Neural cell (in vitro differentiated cells): ENCODE data around the gene OR1M1. TPM values are rescaled to one million over a fixed set of nuclear protein-coding genes. Genes with fewer than 3 reads are reported as not detected.

Source experiments
- H2AFZ ChIP-seq: fragments of 200-600, 300-800 bp; sonication (generic), shearing (Covaris generic); 2 replicates; pipeline ENCODE4 v1.6.0; 2014; ENCODE audit warnings: low read depth, mild to moderate bottlenecking, antibody characterized with exemption, low read length, moderate library complexity
- H3F3A ChIP-seq: fragments of 200-600 bp; shearing (Covaris generic); 2 replicates; pipeline ENCODE4 v1.6.1; 2016; ENCODE audit warnings: mild to moderate bottlenecking, moderate library complexity, mixed read lengths, antibody characterized with exemption, low read length; ENCODE audit not compliant: insufficient read depth, poor library complexity, severe bottlenecking
- H3K27ac ChIP-seq: fragments of 200-600, 300-800 bp; sonication (generic), shearing (Covaris generic); 2 replicates; pipeline ENCODE4 v1.5.1; 2014; ENCODE audit warnings: mild to moderate bottlenecking, low read length, moderate library complexity
- H3K27me3 ChIP-seq: fragments of 300-800, 200-600 bp; sonication (generic), shearing (Covaris generic); 2 replicates; pipeline ENCODE4 v1.6.0; 2014; ENCODE audit warnings: mild to moderate bottlenecking, low read depth, low read length, moderate library complexity; ENCODE audit not compliant: insufficient read depth
- H3K36me3 ChIP-seq: fragments of 300-800, 200-600 bp; sonication (generic), shearing (Covaris generic); 2 replicates; pipeline ENCODE4 v1.5.1; 2014; ENCODE audit warnings: mild to moderate bottlenecking, antibody characterized with exemption, low read length, moderate library complexity; ENCODE audit not compliant: insufficient read depth
- H3K4me2 ChIP-seq: fragments of 300-800, 200-600 bp; sonication (generic), shearing (Covaris generic); 2 replicates; pipeline ENCODE4 v1.6.0; 2014; ENCODE audit warnings: mild to moderate bottlenecking, low read length
- H3K4me3 ChIP-seq: fragments of 300-800, 200-600 bp; sonication (generic), shearing (Covaris generic); 2 replicates; pipeline ENCODE4 v1.5.1; 2014; ENCODE audit warnings: mild to moderate bottlenecking, low read length, moderate library complexity
- H3K79me2 ChIP-seq: fragments of 200-600 bp; shearing (Covaris generic); replicated peaks from 2 replicates; pipeline ENCODE4 v1.6.0; 2014; ENCODE audit warnings: mild to moderate bottlenecking, low read length, moderate library complexity; ENCODE audit not compliant: insufficient read depth
- H3K9ac ChIP-seq: fragments of 300-800, 200-600 bp; sonication (generic), shearing (Covaris generic); 2 replicates; pipeline ENCODE4 v1.6.1; 2016; ENCODE audit warnings: mild to moderate bottlenecking, low read length, mixed read lengths
- H3K9me2 ChIP-seq: fragments of 200-600 bp; shearing (Covaris generic); 2 replicates; pipeline ENCODE4 v1.6.1; 2016; ENCODE audit warnings: mild to moderate bottlenecking, low read length, mixed read lengths; ENCODE audit not compliant: insufficient read depth
- H3K9me3 ChIP-seq: fragments of 200-600, 300-800 bp; sonication (generic), shearing (Covaris generic); 2 replicates; pipeline ENCODE4 v1.6.1; 2016; ENCODE audit warnings: mild to moderate bottlenecking, mixed run types, low read length, moderate library complexity, mixed read lengths
- H4K20me1 ChIP-seq: fragments of 200-600 bp; shearing (Covaris generic); 2 replicates; pipeline ENCODE4 v1.6.1; 2016; ENCODE audit warnings: mild to moderate bottlenecking, mixed run types; ENCODE audit not compliant: insufficient read depth
- EP300 ChIP-seq: fragments of 450-650 bp; conservative IDR thresholded peaks from 2 replicates; pipeline ENCODE4 v1.6.1; 2014; ENCODE audit warnings: antibody characterized with exemption, mild to moderate bottlenecking, moderate library complexity; ENCODE audit not compliant: poor library complexity, severe bottlenecking
- EZH2 ChIP-seq: fragments of 200-600, 300-800 bp; shearing (Covaris generic), sonication (generic); IDR thresholded peaks from 2 replicates; pipeline ENCODE4 v1.6.1; 2014; ENCODE audit warnings: antibody characterized with exemption, low read length, borderline replicate concordance, mild to moderate bottlenecking; ENCODE audit not compliant: insufficient read depth, poor library complexity, severe bottlenecking
- MXI1 ChIP-seq: fragments of 450-650 bp; conservative IDR thresholded peaks from 2 replicates; pipeline ENCODE4 v1.6.1; 2014; ENCODE audit warnings: antibody characterized with exemption, mild to moderate bottlenecking; ENCODE audit not compliant: poor library complexity, severe bottlenecking
- POLR2AphosphoS5 ChIP-seq: IDR thresholded peaks from 2 replicates; pipeline ENCODE4 v1.6.1; 2012
- RAD21 ChIP-seq: fragments of 450-650 bp; conservative IDR thresholded peaks from 2 replicates; pipeline ENCODE4 v1.6.1; 2014; ENCODE audit warnings: antibody characterized with exemption, mild to moderate bottlenecking, moderate library complexity
- SMC3 ChIP-seq: fragments of 450-650 bp; conservative IDR thresholded peaks from 2 replicates; pipeline ENCODE4 v1.6.1; 2014; ENCODE audit warnings: antibody characterized with exemption, mild to moderate bottlenecking, moderate library complexity; ENCODE audit not compliant: poor library complexity
- TAF1 ChIP-seq: IDR thresholded peaks from 2 replicates; pipeline ENCODE4 v1.6.1; 2012; ENCODE audit warnings: low read depth
- polyA plus RNA-seq: library from polyadenylated mRNA; depleted of rRNA; stranded (reverse); fragments of >200 nt; gene quantifications from 2 replicates; pipeline ENCODE4 v1.2.3, GENCODE V29; 2014
- small RNA-seq, 3 experiments: library from RNA; depleted of rRNA; stranded (forward); fragments of <200 nt; gene quantifications; one replicate each; pipeline ENCODE3, GENCODE V24; 2012
- TF ChIP-seq, protein P1 (sequence below): IDR thresholded peaks from 2 replicates; pipeline ENCODE4 v1.6.1; 2012; ENCODE audit warnings: borderline replicate concordance
- TF ChIP-seq, protein P2 (sequence below): fragments of 450-650 bp; IDR thresholded peaks from 2 replicates; pipeline ENCODE4 v1.5.1; 2014; ENCODE audit warnings: antibody characterized with exemption, mild to moderate bottlenecking, moderate library complexity; ENCODE audit not compliant: poor library complexity, severe bottlenecking

Gene OR1M1
- polyA plus RNA-seq, 1 donor from 2014 or later, result not detected

DNA sequence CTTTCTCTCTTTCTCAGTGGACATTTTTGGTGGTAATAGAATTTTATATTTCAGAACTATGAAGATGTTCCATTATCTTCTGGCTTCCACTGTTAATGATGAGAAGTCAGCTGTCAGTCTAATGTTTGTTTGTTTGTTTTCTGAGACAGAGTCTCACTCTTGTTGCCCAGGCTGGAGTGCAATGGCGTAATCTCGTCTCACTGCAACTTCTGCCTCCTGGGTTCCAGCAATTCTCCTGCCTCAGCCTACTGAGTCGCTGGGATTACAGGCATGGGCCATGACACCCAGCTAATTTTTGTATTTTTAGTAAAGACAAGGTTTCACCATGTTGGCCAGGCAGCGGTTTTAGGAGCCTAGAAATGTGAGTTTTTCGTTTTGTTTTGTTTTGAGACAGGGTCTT lies 58.1 kb downstream of the OR1M1 start:
- Histone ChIP-seq H3K9ac (no peak overlapping the region), H3K27me3 (no peaks in the 10 kb centered on the region), H2AFZ (no peak overlapping the region), H3K9me3 (peaks cover 7% of the 10 kb centered on the region), H3F3A (no peaks in the 10 kb centered on the region), H3K36me3 (peaks cover 12% of the 10 kb centered on the region), H3K79me2 (peaks cover 90% of the 10 kb centered on the region), H3K4me2 (no peak overlapping the region), H4K20me1 (no peaks in the 10 kb centered on the region), H3K9me2 (no peaks in the 10 kb centered on the region), H3K27ac (no peak overlapping the region), H3K4me3 (no peak overlapping the region)
- TF ChIP-seq POLR2AphosphoS5 (no peak), TAF1 (no peak), EZH2 (no peak), RAD21 (no peak), MXI1 (no peak), EP300 (no peak), SMC3 (no peak)
- TF ChIP-seq, protein P1, sequence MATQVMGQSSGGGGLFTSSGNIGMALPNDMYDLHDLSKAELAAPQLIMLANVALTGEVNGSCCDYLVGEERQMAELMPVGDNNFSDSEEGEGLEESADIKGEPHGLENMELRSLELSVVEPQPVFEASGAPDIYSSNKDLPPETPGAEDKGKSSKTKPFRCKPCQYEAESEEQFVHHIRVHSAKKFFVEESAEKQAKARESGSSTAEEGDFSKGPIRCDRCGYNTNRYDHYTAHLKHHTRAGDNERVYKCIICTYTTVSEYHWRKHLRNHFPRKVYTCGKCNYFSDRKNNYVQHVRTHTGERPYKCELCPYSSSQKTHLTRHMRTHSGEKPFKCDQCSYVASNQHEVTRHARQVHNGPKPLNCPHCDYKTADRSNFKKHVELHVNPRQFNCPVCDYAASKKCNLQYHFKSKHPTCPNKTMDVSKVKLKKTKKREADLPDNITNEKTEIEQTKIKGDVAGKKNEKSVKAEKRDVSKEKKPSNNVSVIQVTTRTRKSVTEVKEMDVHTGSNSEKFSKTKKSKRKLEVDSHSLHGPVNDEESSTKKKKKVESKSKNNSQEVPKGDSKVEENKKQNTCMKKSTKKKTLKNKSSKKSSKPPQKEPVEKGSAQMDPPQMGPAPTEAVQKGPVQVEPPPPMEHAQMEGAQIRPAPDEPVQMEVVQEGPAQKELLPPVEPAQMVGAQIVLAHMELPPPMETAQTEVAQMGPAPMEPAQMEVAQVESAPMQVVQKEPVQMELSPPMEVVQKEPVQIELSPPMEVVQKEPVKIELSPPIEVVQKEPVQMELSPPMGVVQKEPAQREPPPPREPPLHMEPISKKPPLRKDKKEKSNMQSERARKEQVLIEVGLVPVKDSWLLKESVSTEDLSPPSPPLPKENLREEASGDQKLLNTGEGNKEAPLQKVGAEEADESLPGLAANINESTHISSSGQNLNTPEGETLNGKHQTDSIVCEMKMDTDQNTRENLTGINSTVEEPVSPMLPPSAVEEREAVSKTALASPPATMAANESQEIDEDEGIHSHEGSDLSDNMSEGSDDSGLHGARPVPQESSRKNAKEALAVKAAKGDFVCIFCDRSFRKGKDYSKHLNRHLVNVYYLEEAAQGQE, result no peak
- TF ChIP-seq, protein P2, sequence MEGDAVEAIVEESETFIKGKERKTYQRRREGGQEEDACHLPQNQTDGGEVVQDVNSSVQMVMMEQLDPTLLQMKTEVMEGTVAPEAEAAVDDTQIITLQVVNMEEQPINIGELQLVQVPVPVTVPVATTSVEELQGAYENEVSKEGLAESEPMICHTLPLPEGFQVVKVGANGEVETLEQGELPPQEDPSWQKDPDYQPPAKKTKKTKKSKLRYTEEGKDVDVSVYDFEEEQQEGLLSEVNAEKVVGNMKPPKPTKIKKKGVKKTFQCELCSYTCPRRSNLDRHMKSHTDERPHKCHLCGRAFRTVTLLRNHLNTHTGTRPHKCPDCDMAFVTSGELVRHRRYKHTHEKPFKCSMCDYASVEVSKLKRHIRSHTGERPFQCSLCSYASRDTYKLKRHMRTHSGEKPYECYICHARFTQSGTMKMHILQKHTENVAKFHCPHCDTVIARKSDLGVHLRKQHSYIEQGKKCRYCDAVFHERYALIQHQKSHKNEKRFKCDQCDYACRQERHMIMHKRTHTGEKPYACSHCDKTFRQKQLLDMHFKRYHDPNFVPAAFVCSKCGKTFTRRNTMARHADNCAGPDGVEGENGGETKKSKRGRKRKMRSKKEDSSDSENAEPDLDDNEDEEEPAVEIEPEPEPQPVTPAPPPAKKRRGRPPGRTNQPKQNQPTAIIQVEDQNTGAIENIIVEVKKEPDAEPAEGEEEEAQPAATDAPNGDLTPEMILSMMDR, result no peak

Small RNAs within 50 kb of the gene (small RNA-seq; reads per million reads assigned to genes)
- gene OR1M4P, result 0 reads per million in 3 experiments

Other genes with a start within 250 kb of the OR1M1 start
- not detected in 2 replicates for gene MUC16, start 76.7 kb upstream of the OR1M1 start, polyA plus RNA-seq
- not detected in 2 replicates for gene OR7G2, start 20.4 kb downstream of the OR1M1 start, polyA plus RNA-seq
- not detected in 2 replicates for gene OR7G1, start 28.7 kb downstream of the OR1M1 start, polyA plus RNA-seq
- not detected in 2 replicates for gene OR7G3, start 39.9 kb downstream of the OR1M1 start, polyA plus RNA-seq
- gene ZNF317, start 53.3 kb downstream of the OR1M1 start, polyA plus RNA-seq, result 14.5 and 18.5 TPM in 2 replicates
- gene OR7D2, start 91.9 kb downstream of the OR1M1 start, polyA plus RNA-seq, result 0.09 and 0.30 TPM in 2 replicates
- gene OR7D4, start 132.5 kb downstream of the OR1M1 start, polyA plus RNA-seq, result not detected in 2 replicates
- gene OR7E24, start 163.9 kb downstream of the OR1M1 start, polyA plus RNA-seq, result not detected in 2 replicates
- 13.5 and 21.7 TPM in 2 replicates for gene ZNF699, start 222.8 kb downstream of the OR1M1 start, polyA plus RNA-seq
- 50.4 and 57.7 TPM in 2 replicates for gene ZNF559, start 237.1 kb downstream of the OR1M1 start, polyA plus RNA-seq